HG02973 (cell line): ENCODE data around the gene UBE2A.

ENCODE experiments used
- ATAC-seq: cut with Tn5 transposase; IDR thresholded peaks from one replicate; pipeline ENCODE4 v1.9.1; 2021; ENCODE audit warnings: moderate library complexity; ENCODE audit not compliant: unreplicated experiment

Gene UBE2A

GRCh38 chrX:119606280-119607017, 32.1 kb downstream of the UBE2A start, which contains the start of gene NKRF:
Gene NKRF, minus strand, starts transcription at chrX:119606424.
- ATAC-seq: peak; percentile 85

GRCh38 chrX:119607018-119607389, 32.6 kb downstream of the UBE2A start:
- ATAC-seq: no peak

GRCh38 chrX:119614776-119615175, 40.4 kb downstream of the UBE2A start:
- ATAC-seq: no peak

- no peak for ATAC-seq
Measured at GRCh38 chrX:119617517-119618164, 43.3 kb downstream of the UBE2A start.

- no peak for ATAC-seq
Measured at GRCh38 chrX:119618439-119618838, 44.1 kb downstream of the UBE2A start.

- no peak for ATAC-seq
Measured at GRCh38 chrX:119622356-119623232, 48.2 kb downstream of the UBE2A start.

GRCh38 chrX:119624417-119624816, 50.1 kb downstream of the UBE2A start:
- ATAC-seq: no peak

GRCh38 chrX:119624951-119625668, 50.7 kb downstream of the UBE2A start:
- no peak for ATAC-seq

GRCh38 chrX:119625843-119626242, 51.5 kb downstream of the UBE2A start:
- no peak for ATAC-seq
